ENCODE results near the gene PRRT1B.

GRCh38 chr9:131588396-131588795 is 43.1 kb downstream of the PRRT1B start:
- TF ChIP-seq CTCF (IDR thresholded peaks at IDR 0.05; ENCODE audit: insufficient read depth, low read length, poor library complexity, severe bottlenecking) (no peak), EZH2phosphoT487 (conservative IDR thresholded peaks at IDR 0.05; ENCODE audit: low read length) (no peak)
